MCF 10A (cell line): ENCODE results near the gene RHBDL1. TPM values are rescaled to one million over a fixed set of nuclear protein-coding genes. Genes with fewer than 3 reads are reported as not detected.

Experiments
- BruUV-seq: library from RNA; stranded (reverse); fragments of 400-500 nt; replicated peaks from 2 replicates; lab custom pipeline; 2021; lab: Mats Ljungman, UMichigan
- CTCF ChIA-PET: fragments of 300-600 bp; sonication (Branson Sonifier 250); formaldehyde crosslinking; extraction: SDS; loops from one replicate; lab custom pipeline; 2021; ENCODE audit warnings: antibody characterized with exemption, inconsistent platforms; lab: Yijun Ruan, JAX
- POLR2A ChIA-PET: fragments of 300-600, 350-650 bp; sonication (Branson Sonifier 250); formaldehyde crosslinking; extraction: SDS; loops from one replicate; lab custom pipeline; 2020; ENCODE audit warnings: antibody characterized with exemption, inconsistent platforms; lab: Yijun Ruan, JAX
- DNase-seq: peaks from one replicate; pipeline ENCODE4 v3.0.0-alpha.2; 2018; ENCODE audit not compliant: unreplicated experiment
- H3K27ac Mint-ChIP-seq: one replicate; pipeline ENCODE4 v1.8.0; 2022; ENCODE audit warnings: mild to moderate bottlenecking, low read depth, mixed read lengths; ENCODE audit not compliant: unreplicated experiment
- H3K27me3 Mint-ChIP-seq: one replicate; pipeline ENCODE4 v1.8.0; 2022; ENCODE audit warnings: mixed read lengths; ENCODE audit not compliant: insufficient read depth, unreplicated experiment
- H3K36me3 Mint-ChIP-seq: one replicate; pipeline ENCODE4 v1.8.0; 2022; ENCODE audit warnings: mild to moderate bottlenecking, moderate library complexity, mixed read lengths; ENCODE audit not compliant: insufficient read depth, unreplicated experiment
- H3K4me1 Mint-ChIP-seq: one replicate; pipeline ENCODE4 v1.8.0; 2022; ENCODE audit warnings: mixed read lengths; ENCODE audit not compliant: insufficient read depth, unreplicated experiment
- H3K4me3 Mint-ChIP-seq: one replicate; pipeline ENCODE4 v1.8.0; 2022; ENCODE audit warnings: mild to moderate bottlenecking, moderate library complexity, mixed read lengths; ENCODE audit not compliant: unreplicated experiment
- H3K9me3 Mint-ChIP-seq: one replicate; pipeline ENCODE4 v1.8.0; 2022; ENCODE audit warnings: mixed read lengths; ENCODE audit not compliant: unreplicated experiment
- CTCF ChIP-seq: fragments of 200-600 bp; IDR thresholded peaks from one replicate; pipeline ENCODE4 v1.8.0; 2022; ENCODE audit warnings: antibody characterized with exemption, mild to moderate bottlenecking; ENCODE audit not compliant: unreplicated experiment
- intact Hi-C: fragments of 100-400 bp; cut with micrococcal nuclease; formaldehyde crosslinking; loops from 2 replicates; pipeline ENCODE4 v1.14.1; 2022
- total RNA-seq: library from RNA; stranded (reverse); gene quantifications from 2 replicates; pipeline ENCODE4 v1.2.3, GENCODE V29; 2022

The RHBDL1 gene
- total RNA-seq, 1 experiment from 2014 or later: 3.0 TPM

GRCh38 chr16:667113-667779, 8.2 kb upstream of the RHBDL1 start:
- CTCF ChIA-PET: interaction anchor here (0.6 to 2.3 kb wide), 16 partner anchors 9 to 324 kb away, joined by 3 to 9 read pairs (median 3); partner anchors contain the start of genes CCDC78, MCRIP2, METTL26 and WDR24
- POLR2A ChIA-PET: interaction anchor here (0.6 to 3.2 kb wide), 15 partner anchors 9 to 243 kb away, joined by 3 to 17 read pairs (median 4); partner anchors contain the start of genes CAPN15, STUB1, WDR24 and WDR90
- no TSS peak for BruUV-seq
- intact Hi-C loops: no loop called here
- TF ChIP-seq CTCF: no peak
- no peak for DNase-seq
- Mint-ChIP-seq H3K36me3 (peaks cover 19% of the 10 kb centered on the region), H3K27ac (peak overlapping the region; percentile 85), H3K27me3 (no peaks in the 10 kb centered on the region), H3K4me3 (peak overlapping the region; percentile 75), H3K4me1 (no peaks in the 10 kb centered on the region), H3K9me3 (no peaks in the 10 kb centered on the region)

GRCh38 chr16:667780-668518, 7.5 kb upstream of the RHBDL1 start, which contains the start of gene RHOT2:
RHOT2 (plus strand) TSS chr16:668132; CDS start chr16:668200, 68 bp downstream.
- H3K4me3 Mint-ChIP-seq: peak within 1 kb of the TSS; percentile 75
- no peaks in the 10 kb centered on the region for H3K9me3 Mint-ChIP-seq
- no peaks in the 10 kb centered on the region for H3K4me1 Mint-ChIP-seq
- TF ChIP-seq CTCF: peak; percentile 67
- peaks cover 23% of the 10 kb centered on the region for H3K36me3 Mint-ChIP-seq
- CTCF ChIA-PET: interaction anchor here (0.6 to 2.3 kb wide), 16 partner anchors 9 to 325 kb away, joined by 3 to 9 read pairs (median 3); partner anchors contain the start of genes CCDC78, MCRIP2, METTL26 and WDR24
- no TSS peak for BruUV-seq
- no peaks in the 10 kb centered on the region for H3K27me3 Mint-ChIP-seq
- intact Hi-C loops: no loop called here
- POLR2A ChIA-PET: interaction anchor here (0.6 to 3.2 kb wide), 17 partner anchors 8 to 244 kb away, joined by 3 to 17 read pairs (median 4); partner anchors contain the start of genes CAPN15, METTL26, STUB1 and WDR24
- peak within 1 kb of the TSS; percentile 85 for H3K27ac Mint-ChIP-seq
- DNase-seq: peak; percentile 87

GRCh38 chr16:668519-669171, 6.8 kb upstream of the RHBDL1 start:
- Mint-ChIP-seq H3K4me1 (no peaks in the 10 kb centered on the region), H3K9me3 (no peaks in the 10 kb centered on the region), H3K27me3 (no peaks in the 10 kb centered on the region), H3K4me3 (peak overlapping the region; percentile 75), H3K36me3 (peaks cover 29% of the 10 kb centered on the region), H3K27ac (peak overlapping the region; percentile 85)
- DNase-seq: no peak
- POLR2A ChIA-PET: interaction anchor here (0.9 to 3.2 kb wide), 15 partner anchors 8 to 244 kb away, joined by 3 to 17 read pairs (median 5); partner anchors contain the start of genes CAPN15, METTL26, STUB1 and WDR24
- BruUV-seq: no TSS peak
- CTCF ChIA-PET: interaction anchor here (1.0 to 2.3 kb wide), 8 partner anchors 8 to 92 kb away, joined by 3 to 9 read pairs (median 6); partner anchors contain the start of gene WDR90
- TF ChIP-seq CTCF: no peak
- intact Hi-C loops: no loop called here
